Psoas muscle (tissue), 8 donors: ENCODE data around the gene RPS2. TPM values are rescaled to one million over a fixed set of nuclear protein-coding genes. Genes with fewer than 3 reads are reported as not detected.
A peak's percentile ranks its signal among the peaks of the same experiment; 100 is the strongest.

Source experiments
- ATAC-seq, 4 donors: fragments of 200-7000 bp; cut with Tn5 transposase; one replicate each; pipeline ENCODE4 v1.9.1; 2020; ENCODE audit warnings: moderate library complexity in 3 of 4, mild to moderate bottlenecking in 2 of 4
- DNase-seq, 2 donors: peaks; one replicate each; pipeline ENCODE4 v3.0.0-alpha.2; 2020
- H3K27ac ChIP-seq: fragments of 200-600 bp; one replicate; pipeline ENCODE4 v1.8.0; 2022
- H3K27me3 ChIP-seq, 3 donors: fragments of 200-600 bp in 1 of 3; one replicate each; pipeline versions ENCODE4 v1.6.1 to v1.8.0; 2013 to 2022; ENCODE audit warnings: low read length in 2 of 3, mild to moderate bottlenecking in 2 of 3, moderate library complexity in 1 of 3; ENCODE audit not compliant: insufficient read depth in 3 of 3
- H3K36me3 ChIP-seq, 2 donors: fragments of 200-600 bp in 1 of 2; one replicate each; pipeline versions ENCODE4 v1.6.1 to v1.8.0; 2013 to 2022; ENCODE audit warnings: low read depth in 1 of 2, mild to moderate bottlenecking in 1 of 2, moderate library complexity in 1 of 2; ENCODE audit not compliant: insufficient read depth in 1 of 2
- H3K4me1 ChIP-seq: fragments of 200-600 bp; one replicate; pipeline ENCODE4 v1.8.0; 2022
- H3K4me3 ChIP-seq: fragments of 200-600 bp; one replicate; pipeline ENCODE4 v1.8.0; 2022; ENCODE audit warnings: mild to moderate bottlenecking
- H3K9me3 ChIP-seq: fragments of 200-600 bp; one replicate; pipeline ENCODE4 v1.8.0; 2022
- CTCF ChIP-seq: fragments of 200-600 bp; IDR thresholded peaks from one replicate; pipeline ENCODE4 v1.8.0; 2022; ENCODE audit warnings: antibody characterized with exemption
- WGBS, 3 donors: extraction: QIAGEN DNeasy Blood & Tissue Kit; methylation state at CpG; one replicate each; pipeline versions ENCODE4 v1.1.6 to v1.1.7; 2013; 5-methylcytosine and 5-hydroxymethylcytosine counted together
- intact Hi-C, 2 donors: fragments of 100-400 bp; cut with DNase I; formaldehyde crosslinking; loops; one replicate each; pipeline versions ENCODE4 v1.11.0 to v1.14.2; 2022
- polyA plus RNA-seq, 3 donors: library from polyadenylated mRNA; stranded (reverse); fragments of 200-250 nt; gene quantifications; one replicate each; pipeline ENCODE4 v1.2.3, GENCODE V29; 2013
- total RNA-seq, 4 donors: library from RNA; stranded (reverse); fragmentation: NEBNext Ultra II Directional in 2 of 4; extraction: Animal tissue kit (Norgen Biotek cat#: 25700) in 2 of 4; gene quantifications; one replicate each; pipeline versions ENCODE4 v1.2.1 to v1.2.4, GENCODE V29; 2021 to 2023
- donor health status: healthy with polysubstance abuse.
- donor health status: DM: no; HTN: no; CAD: no; lungs with moderate emphysema.
- donor health status: Bipolar disorder and iron deficiency.
- donor health status: healthy.
- donor health status: DM: yes; HTN: yes; CAD: no.
- donor health status: DM: no; HTN: no; CAD: no.
- donor health status: DM: no; HTN: no; CAD: no.
- donor health status: DM: yes; HTN: yes; CAD: no.

Gene RPS2
- total and polyA plus RNA-seq, 7 donors = 1,044 to 3,940 (median 1,902) TPM

GRCh38 chr16:1993731-1994131 is 29.1 kb upstream of the RPS2 start:
- TF ChIP-seq CTCF = no peak
- peaks cover 30% of the 10 kb centered on the region for H3K4me1 ChIP-seq
- no peaks in the 10 kb centered on the region for H3K9me3 ChIP-seq
- H3K36me3 ChIP-seq = peaks cover 3 to 14% of the 10 kb centered on the region in 2 donors
- intact Hi-C loops = no loop called here
- H3K27ac ChIP-seq = no peak overlapping the region
- H3K4me3 ChIP-seq = no peak overlapping the region
- 66 to 73% (median 71%) methylated on average over 2 of the region's 2 CpGs for WGBS, 3 donors
- DNase-seq (peak; percentile 31 to 60), ATAC-seq (no peak)
- H3K27me3 ChIP-seq = peaks cover 0 to 26% (median 17%) of the 10 kb centered on the region in 3 donors

GRCh38 chr16:1992704-1993317 is 28.2 kb upstream of the RPS2 start:
- 39 to 44% (median 43%) methylated on average over 43 to 50 of the region's 50 CpGs for WGBS, 3 donors
- ATAC-seq = peak; percentile 1 to 7 (median 2)
- Histone ChIP-seq H3K9me3 (no peaks in the 10 kb centered on the region), H3K27ac (no peak overlapping the region), H3K27me3 (peaks cover 0 to 34% (median 20%) of the 10 kb centered on the region in 3 donors), H3K4me1 (peaks cover 22% of the 10 kb centered on the region), H3K36me3 (peaks cover 3 to 6% of the 10 kb centered on the region in 2 donors), H3K4me3 (peak overlapping the region; percentile 62)
- TF ChIP-seq CTCF = no peak
- peak in 1 of 2 donors; percentile 33 for DNase-seq
- intact Hi-C loops = no loop called here

GRCh38 chr16:1991948-1992703 is 27.5 kb upstream of the RPS2 start:
- peaks cover 0 to 34% (median 20%) of the 10 kb centered on the region in 3 donors for H3K27me3 ChIP-seq
- no peak for TF ChIP-seq CTCF
- peak overlapping the region; percentile 62 for H3K4me3 ChIP-seq
- DNase-seq (peak; percentile 96 to 98), ATAC-seq (peak; percentile 92 to 94 (median 92))
- H3K36me3 ChIP-seq = peaks cover 2 to 7% of the 10 kb centered on the region in 2 donors
- H3K9me3 ChIP-seq = no peaks in the 10 kb centered on the region
- 3 to 4% (median 4%) methylated on average over 39 to 96 of the region's 96 CpGs for WGBS, 3 donors
- intact Hi-C loops = no loop called here
- H3K27ac ChIP-seq = no peak overlapping the region
- peaks cover 17% of the 10 kb centered on the region for H3K4me1 ChIP-seq

GRCh38 chr16:1991588-1991947 is 26.9 kb upstream of the RPS2 start:
- TF ChIP-seq CTCF = no peak
- Histone ChIP-seq H3K9me3 (no peaks in the 10 kb centered on the region), H3K4me1 (peaks cover 13% of the 10 kb centered on the region), H3K4me3 (peak overlapping the region; percentile 62), H3K36me3 (peaks cover 0 to 8% of the 10 kb centered on the region in 2 donors), H3K27me3 (peaks cover 0 to 34% (median 20%) of the 10 kb centered on the region in 3 donors), H3K27ac (no peak overlapping the region)
- intact Hi-C loops = no loop called here
- no peak for ATAC-seq
- 16 to 19% (median 18%) methylated on average over 20 to 22 of the region's 22 CpGs for WGBS, 3 donors
- peak in 1 of 2 donors; percentile 10 for DNase-seq
